Breast epithelium (tissue), 4 donors: ENCODE results near the gene FBXW2. TPM values are rescaled to one million over a fixed set of nuclear protein-coding genes. Genes with fewer than 3 reads are reported as not detected.

Experiments used
- DNase-seq, 2 donors: peaks; one replicate each; pipeline ENCODE4 v3.0.0-alpha.2; 2019; ENCODE audit warnings: low spot score in 2 of 2
- H3K27ac ChIP-seq, 2 donors: fragments of 200-600 bp; sonication (generic) in 1 of 2; one replicate each; pipeline ENCODE4 v1.5.1; 2016 to 2019; ENCODE audit warnings: mild to moderate bottlenecking in 1 of 2
- H3K27me3 ChIP-seq, 2 donors: fragments of 200-600 bp; sonication (generic) in 1 of 2; one replicate each; pipeline versions ENCODE4 v1.5.1 to v1.6.0; 2017 to 2019; ENCODE audit warnings: control low read depth in 1 of 2, mild to moderate bottlenecking in 1 of 2
- H3K36me3 ChIP-seq: fragments of 200-600 bp; one replicate; pipeline ENCODE4 v1.5.1; 2019
- H3K4me1 ChIP-seq, 2 donors: fragments of 200-600 bp; sonication (generic); one replicate each; pipeline ENCODE4 v1.5.1; 2016 to 2019; ENCODE audit warnings: control low read depth in 1 of 2
- H3K4me3 ChIP-seq, 3 donors: fragments of 200-600 bp; sonication (generic); 1 replicate in 2 of 3; 2 replicates in 1 of 3; pipeline ENCODE4 v1.5.1; 2016 to 2019; ENCODE audit warnings: mild to moderate bottlenecking in 3 of 3, moderate library complexity in 2 of 3
- H3K9me3 ChIP-seq, 2 donors: fragments of 200-600 bp; sonication (generic) in 1 of 2; one replicate each; pipeline ENCODE4 v1.5.1; 2016 to 2019; ENCODE audit warnings: control low read depth in 1 of 2
- POLR2A ChIP-seq: fragments of 450-650 bp; IDR thresholded peaks from one replicate; pipeline ENCODE4 v1.6.1; 2016; ENCODE audit warnings: antibody characterized with exemption, mild to moderate bottlenecking, moderate library complexity
- POLR2AphosphoS5 ChIP-seq, 3 donors: sonication (generic); formaldehyde crosslinking; IDR thresholded peaks; one replicate each; pipeline ENCODE4 v1.6.1; 2017; ENCODE audit warnings: antibody characterized with exemption in 3 of 3
- intact Hi-C: fragments of 100-400 bp; cut with DNase I; formaldehyde crosslinking; loops from one replicate; pipeline ENCODE4 v1.15.1; 2023; ENCODE audit warnings: low total_unique reads
- total RNA-seq, 3 donors: library from RNA; depleted of rRNA; stranded (reverse); fragments of >200 nt; gene quantifications; one replicate each; pipeline ENCODE4 v1.1.0, GENCODE V29; 2016
- TF ChIP-seq, protein P1 (sequence below), 3 donors: fragments of 450-650 bp; IDR thresholded peaks; one replicate each; pipeline ENCODE4 v1.5.1; 2016 to 2017; ENCODE audit warnings: antibody characterized with exemption in 3 of 3, mild to moderate bottlenecking in 3 of 3, moderate library complexity in 3 of 3

FBXW2 gene
- total RNA-seq, 3 donors from 2014 or later: 44.9 to 49.9 (median 49.8) TPM

DNA sequence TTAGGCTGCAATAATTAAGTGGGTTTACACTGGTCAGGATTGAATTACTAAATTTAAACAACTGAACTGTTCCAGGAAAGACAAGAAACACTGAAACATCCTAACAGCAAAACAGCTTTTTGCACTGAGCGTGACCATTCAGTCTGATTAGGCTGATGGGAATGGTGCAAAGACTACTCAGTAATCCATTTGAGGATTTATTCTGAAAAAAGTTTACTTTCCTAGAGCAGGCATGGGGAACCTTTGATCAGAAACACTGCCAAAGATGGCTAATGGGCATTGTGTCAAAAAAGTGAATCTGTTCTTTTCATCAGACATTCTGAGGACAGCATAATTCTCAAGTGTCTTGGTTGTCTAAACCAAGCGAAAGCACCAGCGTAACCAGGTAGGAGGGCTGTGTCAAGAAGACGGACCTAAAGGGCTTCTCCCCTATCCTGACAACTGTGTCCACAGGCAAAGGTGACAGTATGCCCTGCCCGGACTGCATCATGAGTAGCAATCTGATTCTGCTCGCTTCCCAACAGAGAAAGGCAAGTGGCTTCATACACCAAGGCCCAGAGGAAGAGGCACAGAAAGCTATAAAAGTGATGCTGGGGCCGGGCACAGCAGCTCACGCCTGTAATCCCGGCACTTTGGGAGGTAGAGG is 33.3 kb downstream of the FBXW2 start:
- Histone ChIP-seq H3K4me3 (no peak overlapping the region), H3K36me3 (peaks cover 2% of the 10 kb centered on the region), H3K27ac (no peak overlapping the region), H3K27me3 (no peaks in the 10 kb centered on the region), H3K4me1 (no peaks in the 10 kb centered on the region), H3K9me3 (no peaks in the 10 kb centered on the region)
- intact Hi-C loops: no loop called here
- DNase-seq: no peak
- TF ChIP-seq POLR2A (no peak), POLR2AphosphoS5 (IDR thresholded peaks at IDR 0.05) (no peak)
- TF ChIP-seq, protein P1, sequence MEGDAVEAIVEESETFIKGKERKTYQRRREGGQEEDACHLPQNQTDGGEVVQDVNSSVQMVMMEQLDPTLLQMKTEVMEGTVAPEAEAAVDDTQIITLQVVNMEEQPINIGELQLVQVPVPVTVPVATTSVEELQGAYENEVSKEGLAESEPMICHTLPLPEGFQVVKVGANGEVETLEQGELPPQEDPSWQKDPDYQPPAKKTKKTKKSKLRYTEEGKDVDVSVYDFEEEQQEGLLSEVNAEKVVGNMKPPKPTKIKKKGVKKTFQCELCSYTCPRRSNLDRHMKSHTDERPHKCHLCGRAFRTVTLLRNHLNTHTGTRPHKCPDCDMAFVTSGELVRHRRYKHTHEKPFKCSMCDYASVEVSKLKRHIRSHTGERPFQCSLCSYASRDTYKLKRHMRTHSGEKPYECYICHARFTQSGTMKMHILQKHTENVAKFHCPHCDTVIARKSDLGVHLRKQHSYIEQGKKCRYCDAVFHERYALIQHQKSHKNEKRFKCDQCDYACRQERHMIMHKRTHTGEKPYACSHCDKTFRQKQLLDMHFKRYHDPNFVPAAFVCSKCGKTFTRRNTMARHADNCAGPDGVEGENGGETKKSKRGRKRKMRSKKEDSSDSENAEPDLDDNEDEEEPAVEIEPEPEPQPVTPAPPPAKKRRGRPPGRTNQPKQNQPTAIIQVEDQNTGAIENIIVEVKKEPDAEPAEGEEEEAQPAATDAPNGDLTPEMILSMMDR (IDR thresholded peaks at IDR 0.05): no peak

DNA sequence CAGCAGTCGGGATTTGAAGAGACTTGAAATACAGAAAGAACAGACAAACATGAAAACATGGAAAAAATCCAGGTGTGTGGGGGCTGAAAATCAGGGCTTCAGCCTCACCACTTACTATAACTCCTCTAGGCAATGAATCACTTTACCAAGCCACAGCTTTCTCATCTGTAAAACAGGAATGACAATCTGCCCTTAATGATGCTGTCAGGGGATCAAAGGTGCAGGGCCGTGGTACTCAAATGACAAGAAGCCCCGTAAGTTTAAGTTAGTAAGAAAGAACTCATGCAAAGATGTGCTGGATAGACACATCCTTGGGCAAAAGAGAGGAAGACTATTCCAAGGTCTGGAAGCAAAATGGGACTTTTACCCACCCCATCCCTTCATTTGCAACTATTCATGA is 34.7 kb downstream of the FBXW2 start:
- Histone ChIP-seq H3K4me3 (no peak overlapping the region), H3K36me3 (no peaks in the 10 kb centered on the region), H3K27me3 (no peaks in the 10 kb centered on the region), H3K4me1 (no peaks in the 10 kb centered on the region), H3K9me3 (no peaks in the 10 kb centered on the region), H3K27ac (no peak overlapping the region)
- intact Hi-C loops: no loop called here
- TF ChIP-seq POLR2AphosphoS5 (IDR thresholded peaks at IDR 0.05): no peak
- no peak for TF ChIP-seq POLR2A
- TF ChIP-seq, protein P1 (IDR thresholded peaks at IDR 0.05): no peak
- no peak for DNase-seq

- Histone ChIP-seq H3K9me3 (no peaks in the 10 kb centered on the region), H3K27me3 (no peaks in the 10 kb centered on the region), H3K36me3 (no peaks in the 10 kb centered on the region), H3K4me3 (no peak overlapping the region), H3K27ac (no peak overlapping the region), H3K4me1 (no peaks in the 10 kb centered on the region)
- TF ChIP-seq, protein P1 (IDR thresholded peaks at IDR 0.05): no peak
- TF ChIP-seq POLR2AphosphoS5 (IDR thresholded peaks at IDR 0.05) (no peak), POLR2A (no peak)
- no peak for DNase-seq
- intact Hi-C loops: no loop called here
These were observed 35.9 kb downstream of the FBXW2 start for GRCh38 chr9:120757026-120757913.

DNA sequence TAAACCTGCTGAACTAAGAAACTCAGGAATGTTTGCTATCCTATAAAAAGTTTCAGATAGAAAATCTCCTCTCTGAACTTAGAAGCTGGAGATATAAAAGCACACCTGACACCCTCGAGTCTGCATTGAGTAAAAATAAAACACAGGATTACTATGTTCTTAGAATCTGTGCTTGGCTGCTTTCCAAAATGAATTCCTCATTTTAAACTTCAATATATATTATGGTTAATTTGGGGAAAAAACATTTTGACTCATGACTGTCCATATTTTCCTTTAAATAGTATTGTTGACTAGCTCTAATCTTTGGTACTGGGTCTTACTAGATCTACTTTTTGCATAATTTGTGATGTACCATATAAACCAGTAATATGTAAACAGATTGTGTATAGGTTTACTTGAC is 36.7 kb downstream of the FBXW2 start:
- no peaks in the 10 kb centered on the region for H3K4me1 ChIP-seq
- H3K27me3 ChIP-seq: no peaks in the 10 kb centered on the region
- H3K27ac ChIP-seq: no peak overlapping the region
- H3K9me3 ChIP-seq: no peaks in the 10 kb centered on the region
- no peak for DNase-seq
- intact Hi-C loops: no loop called here
- H3K36me3 ChIP-seq: no peaks in the 10 kb centered on the region
- no peak for TF ChIP-seq POLR2AphosphoS5 (IDR thresholded peaks at IDR 0.05)
- no peak for TF ChIP-seq POLR2A
- TF ChIP-seq, protein P1 (IDR thresholded peaks at IDR 0.05): no peak
- H3K4me3 ChIP-seq: no peak overlapping the region
